Esophagus squamous epithelium (tissue), 4 donors: ENCODE measurements around the gene COG5.

Source experiments
- POLR2A ChIP-seq, 4 donors: fragments of 450-650 bp; IDR thresholded peaks; one replicate each; pipeline ENCODE4 v1.6.1; 2017; ENCODE audit warnings: antibody characterized with exemption in 4 of 4, mild to moderate bottlenecking in 4 of 4, moderate library complexity in 3 of 4
- TF ChIP-seq, protein P1 (sequence below), 6 experiments: fragments of 450-650 bp in 4 of 6; fragments of 200-600 bp in 2 of 6; sonication (generic) in 2 of 6; IDR thresholded peaks; one replicate each; pipeline ENCODE4 v1.5.1; 2016 to 2019; ENCODE audit warnings: antibody characterized with exemption in 6 of 6, mild to moderate bottlenecking in 4 of 6, moderate library complexity in 4 of 6

DNA sequence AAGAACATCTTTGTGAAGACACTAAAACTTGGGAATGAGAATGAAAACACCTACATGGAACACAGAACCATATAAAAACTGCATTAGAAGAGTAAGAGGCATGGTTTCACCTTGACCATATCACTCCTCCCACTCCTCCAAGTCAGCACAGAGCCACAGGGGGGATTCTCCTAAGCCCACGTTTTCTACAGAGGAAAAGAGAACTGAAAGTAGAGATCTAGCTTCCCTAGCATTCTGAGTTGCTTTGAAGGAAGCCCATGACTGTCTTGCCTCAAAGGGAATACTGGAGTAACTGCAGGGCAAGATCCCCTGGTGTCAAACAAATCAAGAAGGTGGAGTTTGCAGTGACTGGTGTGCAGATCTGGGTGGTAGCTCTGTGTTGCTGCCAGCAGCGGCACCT lies 351.0 kb downstream of the COG5 start:
- no peak for TF ChIP-seq POLR2A (IDR thresholded peaks at IDR 0.05)
- TF ChIP-seq, protein P1, sequence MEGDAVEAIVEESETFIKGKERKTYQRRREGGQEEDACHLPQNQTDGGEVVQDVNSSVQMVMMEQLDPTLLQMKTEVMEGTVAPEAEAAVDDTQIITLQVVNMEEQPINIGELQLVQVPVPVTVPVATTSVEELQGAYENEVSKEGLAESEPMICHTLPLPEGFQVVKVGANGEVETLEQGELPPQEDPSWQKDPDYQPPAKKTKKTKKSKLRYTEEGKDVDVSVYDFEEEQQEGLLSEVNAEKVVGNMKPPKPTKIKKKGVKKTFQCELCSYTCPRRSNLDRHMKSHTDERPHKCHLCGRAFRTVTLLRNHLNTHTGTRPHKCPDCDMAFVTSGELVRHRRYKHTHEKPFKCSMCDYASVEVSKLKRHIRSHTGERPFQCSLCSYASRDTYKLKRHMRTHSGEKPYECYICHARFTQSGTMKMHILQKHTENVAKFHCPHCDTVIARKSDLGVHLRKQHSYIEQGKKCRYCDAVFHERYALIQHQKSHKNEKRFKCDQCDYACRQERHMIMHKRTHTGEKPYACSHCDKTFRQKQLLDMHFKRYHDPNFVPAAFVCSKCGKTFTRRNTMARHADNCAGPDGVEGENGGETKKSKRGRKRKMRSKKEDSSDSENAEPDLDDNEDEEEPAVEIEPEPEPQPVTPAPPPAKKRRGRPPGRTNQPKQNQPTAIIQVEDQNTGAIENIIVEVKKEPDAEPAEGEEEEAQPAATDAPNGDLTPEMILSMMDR (IDR thresholded peaks at IDR 0.05): no peak
